HepG2 (cell line): ENCODE measurements around the gene NUDT14. TPM values are rescaled to one million over a fixed set of nuclear protein-coding genes. Genes with fewer than 3 reads are reported as not detected.

Experiments used
- ATAC-seq: fragments of 200-7000 bp; cut with Tn5 transposase; 3 replicates; pipeline ENCODE4 v1.9.1; 2020; ENCODE audit warnings: mild to moderate bottlenecking, moderate library complexity
- BruUV-seq: library from RNA; stranded (reverse); fragments of 400-500 nt; replicated peaks from 2 replicates; lab custom pipeline; 2021; lab: Mats Ljungman, UMichigan
- CTCF ChIA-PET: fragments of 300-600 bp; formaldehyde crosslinking; extraction: SDS; loops from one replicate; lab custom pipeline; 2021; ENCODE audit warnings: low total read pairs, inconsistent platforms, low intra/inter-chr PET ratio; lab: Yijun Ruan, JAX
- POLR2A ChIA-PET: fragments of 350-600 bp; sonication (Branson Sonifier 250); formaldehyde crosslinking; loops from one replicate; lab custom pipeline; 2020; ENCODE audit warnings: antibody characterized with exemption, inconsistent platforms; lab: Yijun Ruan, JAX
- DNase-seq: peaks from one replicate; pipeline ENCODE4 v3.0.0-alpha.2; 2015; ENCODE audit warnings: low spot score
- FAIRE-seq: peaks from 3 replicates; lab custom pipeline; 2011; peaks lifted over from hg19 to GRCh38; lab: Jason Lieb, UNC
- H2AFZ ChIP-seq: one replicate; pipeline ENCODE4 v1.6.1; 2011; ENCODE audit warnings: low read length, inconsistent platforms
- H3K27ac ChIP-seq: fragments of 300-600 bp; 3 replicates; pipeline ENCODE4 v1.8.0; 2011; ENCODE audit warnings: mixed run types, mild to moderate bottlenecking, mixed read lengths, low read length, inconsistent platforms; ENCODE audit not compliant: insufficient read depth; ENCODE audit errors: extremely low read length
- H3K27me3 ChIP-seq, 2 experiments: fragments of 200-600 bp in 1 of 2; 2 replicates in 1 of 2; 3 replicates in 1 of 2; pipeline versions ENCODE4 v1.6.0 to v1.8.0; 2011; ENCODE audit warnings: low read length in 2 of 2, mild to moderate bottlenecking in 2 of 2, moderate library complexity in 2 of 2, inconsistent platforms in 1 of 2; ENCODE audit not compliant: insufficient read depth in 2 of 2, control insufficient read depth in 1 of 2
- H3K36me3 ChIP-seq, 2 experiments: fragments of 200-600 bp in 1 of 2; replicated peaks in 1 of 2; 2 replicates in 1 of 2; 3 replicates in 1 of 2; pipeline versions ENCODE4 v1.5.1 to v1.8.0; 2011; ENCODE audit warnings: low read length in 2 of 2, inconsistent platforms in 1 of 2; ENCODE audit not compliant: insufficient read depth in 2 of 2, control insufficient read depth in 1 of 2
- H3K4me1 ChIP-seq: 2 replicates; pipeline ENCODE4 v1.5.1; 2012; ENCODE audit warnings: low read length, inconsistent platforms; ENCODE audit not compliant: insufficient read depth
- H3K4me2 ChIP-seq: 2 replicates; pipeline ENCODE4 v1.6.0; 2011; ENCODE audit warnings: low read depth, low read length, inconsistent platforms
- H3K4me3 ChIP-seq, 3 experiments: fragments of 200-600 bp in 1 of 3; sonication (generic), shearing (Covaris generic) in 1 of 3; replicated peaks in 1 of 3; 2 replicates each; pipeline ENCODE4 v1.5.1; 2011 to 2016; ENCODE audit warnings: low read length in 3 of 3, inconsistent platforms in 2 of 3, low read depth in 2 of 3, mild to moderate bottlenecking in 2 of 3, control low read depth in 1 of 3, mixed read lengths in 1 of 3; ENCODE audit not compliant: insufficient read depth in 1 of 3
- H3K79me2 ChIP-seq: one replicate; pipeline ENCODE4 v1.6.1; 2011; ENCODE audit warnings: low read length, inconsistent platforms; ENCODE audit not compliant: insufficient read depth
- H3K9ac ChIP-seq: 2 replicates; pipeline ENCODE4 v1.6.0; 2011; ENCODE audit warnings: mild to moderate bottlenecking, low read depth, low read length, inconsistent platforms; ENCODE audit not compliant: insufficient read depth
- H3K9me3 ChIP-seq: 2 replicates; pipeline ENCODE4 v1.5.1; 2012; ENCODE audit warnings: mild to moderate bottlenecking, low read length
- H4K20me1 ChIP-seq: 2 replicates; pipeline ENCODE4 v1.6.0; 2011; ENCODE audit warnings: inconsistent platforms, mild to moderate bottlenecking, low read length, moderate library complexity; ENCODE audit not compliant: insufficient read depth
- WGBS: methylation state at CpG from one replicate; pipeline ENCODE4 v1.1.6; 2017; ENCODE audit warnings: low lambda C conversion rate; 5-methylcytosine and 5-hydroxymethylcytosine counted together
- in situ Hi-C: cut with HindIII; loops from 2 replicates; pipeline ENCODE4 v1.10.0; 2017; ENCODE audit warnings: low pct_unique_long_range_greater_than_20kb; ENCODE audit not compliant: extremely low pct_ligation_motif_present
- intact Hi-C: fragments of 100-400 bp; cut with micrococcal nuclease; formaldehyde crosslinking; loops from one replicate; pipeline ENCODE4 v1.10.0; 2022; ENCODE audit not compliant: unreplicated experiment
- polyA plus RNA-seq, 8 experiments: library from polyadenylated mRNA; depleted of rRNA in 3 of 8; stranded (reverse) in 7 of 8; unstranded in 1 of 8; fragments of >200 nt; fragmentation: Illumina TruSeq in 4 of 8; extraction: Trizol in 4 of 8; gene quantifications; 2 replicates each; pipeline versions ENCODE4 v1.2.1 to v1.2.3, GENCODE V29; 2011 to 2016; ENCODE audit warnings: low read depth in 4 of 8, missing spikeins in 1 of 8, mixed read lengths in 1 of 8; ENCODE audit not compliant: insufficient read depth in 1 of 8
- total RNA-seq, 5 experiments: library from RNA; depleted of rRNA; stranded (reverse); fragments of >200 nt; fragmentation: Illumina TruSeq; extraction: Trizol; gene quantifications; 2 replicates each; pipeline ENCODE4 v1.2.3, GENCODE V29; 2016; ENCODE audit warnings: low read depth in 1 of 5
- TF ChIP-seq, protein P1 (sequence below): sonication (generic); formaldehyde crosslinking; IDR thresholded peaks from 2 replicates; pipeline ENCODE4 v1.4.0; 2020; ENCODE audit warnings: missing genetic modification reagents
- TF ChIP-seq, protein P2 (sequence below): sonication (generic); formaldehyde crosslinking; conservative IDR thresholded peaks from 2 replicates; pipeline ENCODE4 v1.4.0; 2020; ENCODE audit warnings: missing genetic modification reagents

Gene NUDT14
- total and polyA plus RNA-seq, 2 of the 13 experiments (the other 11 are each of a cell fraction or from before 2014, with no cell fraction given), result 5.8 to 6.1 TPM

DNA sequence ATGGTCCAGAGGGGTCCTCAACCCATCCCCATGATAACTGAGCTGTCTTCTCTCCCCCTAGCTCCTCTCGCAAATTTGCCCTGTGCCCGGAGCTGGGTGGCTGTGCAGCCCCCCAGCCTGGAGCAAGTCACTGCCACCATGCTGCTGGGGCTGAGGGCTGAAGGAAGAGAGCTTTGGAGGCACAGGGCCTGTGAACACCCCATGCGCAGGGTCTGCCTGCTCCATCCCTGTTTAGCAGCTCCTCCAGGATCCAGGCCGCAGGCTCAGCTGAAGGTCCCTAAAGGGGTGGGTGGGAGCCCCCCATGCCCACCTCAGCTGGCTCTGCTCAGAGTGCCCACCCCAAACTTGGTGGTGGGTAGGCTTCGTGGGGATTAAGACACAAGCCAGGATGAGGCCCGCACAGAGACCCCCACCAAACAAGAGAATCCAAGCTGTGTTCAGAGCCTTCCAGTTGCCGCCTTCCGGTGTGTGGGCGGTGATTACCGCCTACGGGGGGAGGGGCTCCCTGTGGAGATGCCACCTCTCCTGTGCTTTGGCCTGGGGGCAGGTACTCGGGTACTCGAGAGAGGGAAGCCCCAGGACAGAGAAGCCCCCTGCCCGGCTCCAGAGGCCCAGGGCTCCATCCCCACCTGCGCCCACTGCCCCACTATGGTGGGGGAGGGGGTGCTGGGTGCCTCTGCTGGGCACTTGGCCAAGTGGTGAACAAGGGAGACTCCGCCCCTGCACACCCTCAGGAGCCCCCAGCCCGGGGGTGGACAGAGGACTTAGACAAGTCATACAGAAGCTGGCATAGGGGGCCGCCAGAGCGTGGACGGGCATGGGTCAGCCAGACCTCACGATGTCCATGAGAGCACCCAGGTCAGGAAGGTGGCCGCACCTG is 11.1 kb downstream of the NUDT14 start:
- H3K9me3 ChIP-seq, result no peaks in the 10 kb centered on the region
- TF ChIP-seq, protein P1, sequence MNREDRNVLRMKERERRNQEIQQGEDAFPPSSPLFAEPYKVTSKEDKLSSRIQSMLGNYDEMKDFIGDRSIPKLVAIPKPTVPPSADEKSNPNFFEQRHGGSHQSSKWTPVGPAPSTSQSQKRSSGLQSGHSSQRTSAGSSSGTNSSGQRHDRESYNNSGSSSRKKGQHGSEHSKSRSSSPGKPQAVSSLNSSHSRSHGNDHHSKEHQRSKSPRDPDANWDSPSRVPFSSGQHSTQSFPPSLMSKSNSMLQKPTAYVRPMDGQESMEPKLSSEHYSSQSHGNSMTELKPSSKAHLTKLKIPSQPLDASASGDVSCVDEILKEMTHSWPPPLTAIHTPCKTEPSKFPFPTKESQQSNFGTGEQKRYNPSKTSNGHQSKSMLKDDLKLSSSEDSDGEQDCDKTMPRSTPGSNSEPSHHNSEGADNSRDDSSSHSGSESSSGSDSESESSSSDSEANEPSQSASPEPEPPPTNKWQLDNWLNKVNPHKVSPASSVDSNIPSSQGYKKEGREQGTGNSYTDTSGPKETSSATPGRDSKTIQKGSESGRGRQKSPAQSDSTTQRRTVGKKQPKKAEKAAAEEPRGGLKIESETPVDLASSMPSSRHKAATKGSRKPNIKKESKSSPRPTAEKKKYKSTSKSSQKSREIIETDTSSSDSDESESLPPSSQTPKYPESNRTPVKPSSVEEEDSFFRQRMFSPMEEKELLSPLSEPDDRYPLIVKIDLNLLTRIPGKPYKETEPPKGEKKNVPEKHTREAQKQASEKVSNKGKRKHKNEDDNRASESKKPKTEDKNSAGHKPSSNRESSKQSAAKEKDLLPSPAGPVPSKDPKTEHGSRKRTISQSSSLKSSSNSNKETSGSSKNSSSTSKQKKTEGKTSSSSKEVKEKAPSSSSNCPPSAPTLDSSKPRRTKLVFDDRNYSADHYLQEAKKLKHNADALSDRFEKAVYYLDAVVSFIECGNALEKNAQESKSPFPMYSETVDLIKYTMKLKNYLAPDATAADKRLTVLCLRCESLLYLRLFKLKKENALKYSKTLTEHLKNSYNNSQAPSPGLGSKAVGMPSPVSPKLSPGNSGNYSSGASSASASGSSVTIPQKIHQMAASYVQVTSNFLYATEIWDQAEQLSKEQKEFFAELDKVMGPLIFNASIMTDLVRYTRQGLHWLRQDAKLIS, result no peak
- TF ChIP-seq, protein P2, sequence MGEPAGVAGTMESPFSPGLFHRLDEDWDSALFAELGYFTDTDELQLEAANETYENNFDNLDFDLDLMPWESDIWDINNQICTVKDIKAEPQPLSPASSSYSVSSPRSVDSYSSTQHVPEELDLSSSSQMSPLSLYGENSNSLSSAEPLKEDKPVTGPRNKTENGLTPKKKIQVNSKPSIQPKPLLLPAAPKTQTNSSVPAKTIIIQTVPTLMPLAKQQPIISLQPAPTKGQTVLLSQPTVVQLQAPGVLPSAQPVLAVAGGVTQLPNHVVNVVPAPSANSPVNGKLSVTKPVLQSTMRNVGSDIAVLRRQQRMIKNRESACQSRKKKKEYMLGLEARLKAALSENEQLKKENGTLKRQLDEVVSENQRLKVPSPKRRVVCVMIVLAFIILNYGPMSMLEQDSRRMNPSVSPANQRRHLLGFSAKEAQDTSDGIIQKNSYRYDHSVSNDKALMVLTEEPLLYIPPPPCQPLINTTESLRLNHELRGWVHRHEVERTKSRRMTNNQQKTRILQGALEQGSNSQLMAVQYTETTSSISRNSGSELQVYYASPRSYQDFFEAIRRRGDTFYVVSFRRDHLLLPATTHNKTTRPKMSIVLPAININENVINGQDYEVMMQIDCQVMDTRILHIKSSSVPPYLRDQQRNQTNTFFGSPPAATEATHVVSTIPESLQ, result no peak
- H2AFZ ChIP-seq, result no peak overlapping the region
- DNase-seq, result no peak
- H3K4me2 ChIP-seq, result no peak overlapping the region
- BruUV-seq, result no TSS peak
- H3K27me3 ChIP-seq, result peaks cover 34 to 84% of the 10 kb centered on the region in 2 experiments
- ATAC-seq, result no peak
- FAIRE-seq, result no peak
- no peaks in the 10 kb centered on the region for H3K4me1 ChIP-seq
- intact Hi-C loops (no loop called here), in situ Hi-C loops (no loop called here)
- no peaks in the 10 kb centered on the region for H3K79me2 ChIP-seq
- H3K9ac ChIP-seq, result no peak overlapping the region
- ChIA-PET POLR2A (no interaction called here), CTCF (no interaction called here)
- H3K27ac ChIP-seq, result no peak overlapping the region
- H3K36me3 ChIP-seq, result no peaks in the 10 kb centered on the region
- WGBS, result 38% methylated on average over 11 of the region's 22 CpGs
- no peaks in the 10 kb centered on the region; the same call in 1 of the 2 replicates for H4K20me1 ChIP-seq
- no peak overlapping the region for H3K4me3 ChIP-seq
